Gastroesophageal sphincter (tissue), 4 donors: ENCODE data around the gene ZCCHC12. TPM values are rescaled to one million over a fixed set of nuclear protein-coding genes. Genes with fewer than 3 reads are reported as not detected.
A peak's percentile ranks its signal among the peaks of the same experiment; 100 is the strongest.

Experiments used
- ATAC-seq: fragments of 150-250 bp; one replicate; pipeline ENCODE4 v1.9.1; 2016; ENCODE audit warnings: mild to moderate bottlenecking, moderate library complexity
- H3K27ac ChIP-seq, 4 donors: fragments of 200-600 bp; sonication (generic) in 3 of 4; 1 replicate in 3 of 4; 2 replicates in 1 of 4; pipeline ENCODE4 v1.5.1; 2016 to 2019
- H3K27me3 ChIP-seq: fragments of 200-600 bp; sonication (generic); one replicate; pipeline ENCODE4 v1.5.1; 2019
- H3K36me3 ChIP-seq, 2 donors: fragments of 200-600 bp; sonication (generic); one replicate each; pipeline ENCODE4 v1.5.1; 2019; ENCODE audit warnings: control low read depth in 1 of 2
- H3K4me1 ChIP-seq, 3 donors: fragments of 200-600 bp; sonication (generic); 1 replicate in 2 of 3; 2 replicates in 1 of 3; pipeline ENCODE4 v1.5.1; 2016 to 2019; ENCODE audit warnings: control low read depth in 2 of 3
- H3K4me3 ChIP-seq, 2 donors: fragments of 200-600 bp; sonication (generic); one replicate each; pipeline ENCODE4 v1.5.1; 2019; ENCODE audit warnings: mild to moderate bottlenecking in 1 of 2, moderate library complexity in 1 of 2
- H3K9me3 ChIP-seq, 3 donors: fragments of 200-600 bp; sonication (generic); one replicate each; pipeline ENCODE4 v1.5.1; 2017 to 2019; ENCODE audit warnings: control low read depth in 2 of 3
- CTCF ChIP-seq, 4 experiments: fragments of 200-600 bp in 2 of 4; fragments of 450-650 bp in 2 of 4; sonication (generic) in 1 of 4; IDR thresholded peaks; one replicate each; pipeline ENCODE4 v1.5.1; 2017 to 2019; ENCODE audit warnings: antibody characterized with exemption in 4 of 4, mild to moderate bottlenecking in 2 of 4, moderate library complexity in 2 of 4
- EP300 ChIP-seq: sonication (generic); formaldehyde crosslinking; IDR thresholded peaks from one replicate; pipeline ENCODE4 v1.6.1; 2017; ENCODE audit warnings: antibody characterized with exemption, mild to moderate bottlenecking
- POLR2A ChIP-seq, 2 donors: fragments of 450-650 bp; IDR thresholded peaks; one replicate each; pipeline ENCODE4 v1.6.1; 2017; ENCODE audit warnings: antibody characterized with exemption in 2 of 2, mild to moderate bottlenecking in 2 of 2, moderate library complexity in 1 of 2
- POLR2AphosphoS5 ChIP-seq: sonication (generic); formaldehyde crosslinking; IDR thresholded peaks from one replicate; pipeline ENCODE4 v1.6.1; 2017; ENCODE audit warnings: antibody characterized with exemption
- WGBS, 2 donors: methylation state at CpG; one replicate each; pipeline ENCODE4 v1.1.5; 2018; ENCODE audit warnings: low coverage in 1 of 2; 5-methylcytosine and 5-hydroxymethylcytosine counted together
- total RNA-seq, 4 donors: library from RNA; depleted of rRNA; stranded (reverse); fragments of >200 nt; gene quantifications; one replicate each; pipeline ENCODE4 v1.1.0, GENCODE V29; 2016

Gene ZCCHC12
- total RNA-seq, 4 donors from 2014 or later: 0.31 to 3.5 (median 0.84) TPM

GRCh38 chrX:118867251-118867650 lies 43.6 kb downstream of the ZCCHC12 start:
- TF ChIP-seq EP300 (no peak), POLR2A (IDR thresholded peaks at IDR 0.05) (no peak), POLR2AphosphoS5 (no peak), CTCF (IDR thresholded peaks at IDR 0.05) (no peak)
- 50 to 75% methylated on average over 2 of the region's 3 CpGs for WGBS, 2 donors
- Histone ChIP-seq H3K27me3 (no peaks in the 10 kb centered on the region), H3K9me3 (no peaks in the 10 kb centered on the region), H3K4me3 (no peak overlapping the region), H3K36me3 (no peaks in the 10 kb centered on the region), H3K27ac (no peak overlapping the region), H3K4me1 (peaks cover 0 to 9% (median 3%) of the 10 kb centered on the region in 3 donors)
- ATAC-seq: no peak

GRCh38 chrX:118872102-118872566 lies 48.5 kb downstream of the ZCCHC12 start:
- H3K4me3 ChIP-seq: no peak overlapping the region
- peak overlapping the region in 3 of 4 donors; percentile 59 to 74 (median 66) for H3K27ac ChIP-seq
- peak; percentile 13 for TF ChIP-seq POLR2AphosphoS5
- no peak for TF ChIP-seq POLR2A (IDR thresholded peaks at IDR 0.05)
- TF ChIP-seq CTCF (IDR thresholded peaks at IDR 0.05): no peak
- no peaks in the 10 kb centered on the region for H3K9me3 ChIP-seq
- H3K27me3 ChIP-seq: no peaks in the 10 kb centered on the region
- peak; percentile 63 for ATAC-seq
- H3K4me1 ChIP-seq: peaks cover 5 to 21% (median 8%) of the 10 kb centered on the region in 3 donors
- no peaks in the 10 kb centered on the region for H3K36me3 ChIP-seq
- WGBS, 2 donors: 17 to 35% methylated on average over 2 to 4 of the region's 4 CpGs

Other genes with a start within 250 kb of the ZCCHC12 start
- gene IL13RA1, start 96.2 kb upstream of the ZCCHC12 start, total RNA-seq: 100 to 1,000 TPM in 2 of 4 donors, 10 to 100 TPM in 2; 63.7 to 121 (median 105) TPM
- gene LONRF3, start 150.8 kb downstream of the ZCCHC12 start, total RNA-seq: 10 to 100 TPM; 15.4 to 24.1 (median 17.7) TPM
- not detected for gene CT47C1, start 249.2 kb downstream of the ZCCHC12 start, total RNA-seq